ENCODE measurements around the gene ADAMTSL2.

ADAMTSL2 gene

DNA sequence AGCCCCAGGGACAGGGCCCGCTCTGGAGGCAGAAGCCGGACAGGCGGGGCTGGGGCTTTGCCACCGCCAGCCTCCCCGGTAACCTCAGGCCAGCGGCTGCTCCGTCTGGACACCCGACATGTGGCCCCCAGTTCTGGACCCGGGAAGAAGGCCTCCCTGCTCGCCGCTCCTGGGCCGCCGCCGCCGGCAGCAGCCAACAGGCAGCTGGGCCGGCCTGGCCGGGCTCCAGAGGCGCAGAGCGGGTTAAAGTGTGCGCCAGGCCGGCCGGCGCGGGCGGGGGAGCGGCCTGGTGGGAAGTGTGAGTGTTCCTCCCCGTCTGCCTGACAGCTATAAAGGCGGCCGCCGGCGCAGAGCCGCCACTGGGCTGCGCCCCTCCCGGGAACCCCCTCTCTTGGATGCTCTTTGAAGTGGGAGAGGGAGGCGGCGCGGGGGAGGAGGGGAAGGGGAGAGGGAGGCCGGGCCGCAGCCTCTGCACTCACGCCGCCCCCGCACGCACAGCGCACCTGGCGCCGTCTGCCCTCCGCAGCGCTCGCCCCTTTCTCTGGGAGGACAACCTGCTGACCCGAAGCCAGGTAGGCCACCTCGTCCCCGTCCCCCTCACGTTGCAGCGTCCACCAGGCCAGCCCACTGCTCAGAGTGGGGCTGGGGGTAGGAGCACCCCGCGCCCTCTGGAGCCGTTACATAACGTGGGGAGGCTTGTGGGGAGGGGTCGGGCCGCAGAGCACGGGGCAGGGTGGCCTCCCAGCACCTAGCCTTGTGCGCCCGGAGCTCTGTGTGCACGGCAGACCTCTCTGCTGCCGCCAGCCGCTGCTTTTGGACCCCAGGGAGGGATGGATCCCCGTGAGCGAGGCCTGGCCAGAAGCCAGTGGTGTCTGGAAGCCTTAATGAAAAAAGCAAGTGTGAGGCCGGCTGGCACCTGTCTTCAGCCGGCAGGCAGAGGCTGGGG is at the start of gene ADAMTSL2:
TSS of gene ADAMTSL2 (plus strand) at position 359 of the 946 bp plus-strand sequence. CDS start 2,009 bp downstream, outside the sequence.
- DNase-seq (ENCODE audit: low spot score), result no peak

DNA sequence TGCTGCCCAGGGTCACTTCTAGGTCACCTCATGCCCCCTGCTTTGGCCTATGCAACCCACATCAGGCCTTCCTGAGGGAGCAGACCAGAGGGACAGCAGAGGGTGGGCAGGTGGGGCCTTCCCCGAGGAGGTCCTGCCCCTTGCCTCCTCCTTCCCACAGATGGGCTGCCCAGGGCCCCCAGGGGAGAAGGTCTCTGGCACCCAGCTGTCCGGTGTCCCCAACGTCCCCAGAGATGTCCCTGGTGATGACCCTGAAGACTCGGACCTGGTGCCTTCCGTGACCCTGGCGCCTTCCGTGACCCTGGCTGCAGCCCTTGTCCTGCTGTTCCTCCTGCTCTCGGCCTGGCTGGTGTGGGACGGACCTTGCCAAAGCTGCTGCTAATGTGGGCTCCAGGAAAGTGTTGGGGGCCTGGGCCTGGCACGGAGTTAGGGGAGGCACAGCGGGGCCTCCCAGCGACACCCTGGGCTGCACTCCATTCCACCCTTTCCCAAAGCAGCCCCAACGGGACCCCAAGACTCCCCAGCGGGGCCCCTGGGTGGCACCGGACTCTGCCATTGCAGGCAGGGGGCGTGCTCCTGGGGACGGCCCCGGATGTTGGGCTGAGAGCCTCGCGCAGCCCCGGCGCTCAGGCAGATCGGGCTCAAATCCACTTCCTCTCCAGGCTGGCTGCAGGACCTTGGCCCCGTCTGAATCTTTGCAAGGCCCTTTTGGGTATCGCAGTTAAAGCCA is 48.8 kb upstream of the ADAMTSL2 start:
- no peak for DNase-seq (ENCODE audit: low spot score)

DNA sequence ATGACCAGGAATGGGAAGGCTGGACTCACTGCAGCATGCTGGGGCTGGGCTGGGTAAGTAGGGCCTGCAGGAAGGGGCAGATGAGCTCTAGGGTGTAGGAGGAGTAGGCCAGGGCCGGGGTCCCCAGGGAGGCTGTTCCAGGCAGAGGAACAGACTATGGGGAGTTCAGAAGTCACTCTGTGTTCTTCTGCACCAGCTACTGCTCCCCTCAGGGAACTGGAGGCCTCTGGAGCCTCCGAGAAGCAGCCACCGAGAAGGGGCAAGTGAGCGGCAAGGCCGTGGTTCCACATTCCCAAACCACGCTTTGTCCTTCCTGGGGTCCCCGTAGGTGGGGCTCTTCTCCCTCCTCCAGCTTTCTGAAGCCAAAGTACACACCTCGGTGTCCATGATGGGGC is 47.2 kb upstream of the ADAMTSL2 start:
- DNase-seq (ENCODE audit: low spot score), result no peak

DNA sequence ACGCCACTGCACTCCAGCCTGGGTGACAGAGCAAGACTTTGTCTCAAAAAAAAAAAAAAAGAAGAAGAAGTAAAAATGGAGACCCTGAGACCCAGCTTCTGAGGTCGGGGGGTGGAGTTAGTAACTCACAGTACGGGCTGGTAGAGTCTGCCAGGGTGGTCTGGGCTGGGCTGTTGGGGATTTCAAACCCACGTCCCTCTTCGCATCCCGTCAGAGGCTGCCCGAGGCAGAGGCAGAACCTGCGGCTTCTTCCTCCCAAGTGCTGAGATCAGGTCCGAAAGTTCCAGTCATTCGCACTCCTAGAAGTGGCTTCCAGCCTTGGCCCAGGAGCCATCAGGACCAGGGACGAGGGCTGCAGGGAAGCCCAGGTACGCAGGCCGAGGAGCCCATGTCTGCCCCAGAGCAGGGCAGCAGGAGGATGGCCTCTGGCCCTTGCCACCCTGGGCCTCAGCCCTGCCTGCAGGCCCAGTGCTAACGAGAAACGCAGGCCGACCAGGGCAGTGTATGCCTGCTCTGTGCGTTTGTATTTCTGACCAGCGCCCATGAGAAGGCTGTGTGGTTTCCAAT is 45.7 kb upstream of the ADAMTSL2 start:
- DNase-seq (ENCODE audit: low spot score), result no peak

DNA sequence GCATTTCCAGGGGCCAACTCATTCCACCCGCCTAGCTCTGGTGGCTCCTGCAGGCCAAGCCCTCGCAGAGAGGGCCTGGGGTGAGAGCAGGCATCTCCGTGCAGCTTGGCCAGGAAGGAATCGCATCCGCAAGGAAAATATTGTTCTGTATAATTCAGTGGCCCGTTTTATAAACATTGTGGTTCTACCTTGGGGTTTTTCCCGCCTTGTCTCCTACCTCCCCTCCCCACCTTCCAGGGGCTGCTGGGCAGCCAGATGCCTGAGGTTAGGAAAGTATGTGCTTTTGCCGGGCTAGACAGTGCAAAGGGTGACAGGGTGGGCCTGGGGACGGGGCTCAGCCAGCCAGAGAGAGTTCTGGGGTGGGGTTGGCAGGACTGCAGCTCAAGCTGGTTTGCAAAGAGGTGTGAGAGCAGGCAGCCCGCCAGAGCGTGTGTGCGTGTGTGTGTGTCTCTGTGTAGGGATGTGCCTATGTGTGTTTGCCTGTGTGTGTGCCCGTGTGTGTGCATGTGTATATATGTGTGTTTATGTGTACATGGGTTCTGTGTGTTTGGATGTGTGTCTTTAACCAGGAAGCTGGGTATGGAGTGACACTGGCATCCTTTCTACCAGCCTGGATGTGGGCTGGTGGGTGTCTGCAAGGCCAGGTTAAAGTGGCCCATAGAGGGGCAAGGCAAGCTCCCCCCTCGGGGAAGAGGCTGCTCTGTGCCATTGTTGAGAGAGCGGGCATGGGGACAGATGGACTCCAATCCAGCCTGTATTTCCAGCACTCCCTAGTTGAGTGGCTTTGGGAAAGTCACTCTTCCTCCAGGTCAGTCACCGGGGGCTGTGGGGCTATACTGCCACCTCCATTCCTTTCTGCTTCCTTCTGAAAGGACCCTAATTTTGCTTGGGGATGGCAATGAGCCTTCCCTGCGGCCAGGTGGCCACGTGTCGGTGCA is 45.0 kb upstream of the ADAMTSL2 start:
- DNase-seq (ENCODE audit: low spot score), result no peak

DNA sequence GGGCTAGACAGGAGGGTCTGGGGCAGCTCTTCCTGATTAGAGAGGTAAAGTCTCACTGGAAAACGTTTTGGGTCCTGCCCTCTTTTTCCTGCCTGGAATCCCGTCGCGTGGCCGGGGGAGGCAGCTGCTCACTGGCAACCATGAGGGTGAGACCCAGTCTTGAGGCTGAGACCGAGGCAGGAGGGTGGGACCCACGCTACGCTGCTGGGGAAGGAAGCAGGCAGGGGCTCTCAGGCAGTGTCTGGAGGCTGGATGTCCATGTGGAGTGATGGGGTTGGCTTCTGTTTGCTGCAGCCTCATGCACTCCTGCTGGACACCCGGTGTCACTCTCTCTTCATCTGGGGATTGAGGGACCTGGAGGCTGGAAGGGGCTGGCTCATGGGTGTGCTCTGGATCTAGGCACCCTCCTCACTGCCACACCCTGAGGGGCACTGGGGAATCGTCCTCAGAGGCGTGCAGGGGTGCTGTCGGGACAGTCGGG is 44.3 kb upstream of the ADAMTSL2 start:
- no peak for DNase-seq (ENCODE audit: low spot score)

DNA sequence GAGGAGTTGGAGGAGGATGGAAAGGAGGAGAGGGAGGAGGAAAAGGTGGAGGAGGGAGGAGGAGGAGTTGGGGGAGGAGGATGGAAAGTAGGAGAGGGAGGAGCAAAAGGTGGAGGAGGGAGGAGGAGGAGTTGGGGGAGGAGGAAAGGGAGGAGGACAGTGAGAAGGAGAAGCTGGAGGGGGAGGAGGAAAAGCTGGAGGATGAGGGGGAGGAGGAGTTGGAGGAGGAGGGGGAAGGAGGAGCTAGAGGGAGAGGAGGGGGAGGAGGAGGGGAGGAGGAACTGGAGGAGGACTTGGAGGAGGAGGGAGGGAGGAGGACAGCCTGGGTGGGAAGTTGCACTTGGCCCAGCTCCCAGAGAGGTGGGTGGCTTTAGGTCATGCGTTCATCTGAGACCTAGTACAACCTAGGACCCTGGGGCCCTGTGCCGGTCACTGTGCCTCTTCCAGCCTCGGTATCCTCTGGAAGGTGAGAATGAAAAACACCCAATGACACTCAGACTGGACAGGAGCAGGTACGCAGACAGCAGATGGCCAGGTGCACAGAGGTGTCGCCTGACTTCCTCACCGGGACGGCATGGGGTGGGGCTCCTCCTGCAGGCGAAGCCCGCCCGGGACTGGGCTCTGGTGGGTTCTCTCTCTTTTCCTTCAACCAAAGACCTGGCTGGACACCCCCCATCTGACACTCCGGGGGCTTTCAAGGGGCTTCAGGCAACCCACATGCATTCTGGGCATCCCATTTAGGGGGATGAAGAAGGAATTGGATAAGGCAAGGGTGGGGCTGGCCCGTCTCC is 43.4 kb upstream of the ADAMTSL2 start:
- DNase-seq (ENCODE audit: low spot score), result no peak

DNA sequence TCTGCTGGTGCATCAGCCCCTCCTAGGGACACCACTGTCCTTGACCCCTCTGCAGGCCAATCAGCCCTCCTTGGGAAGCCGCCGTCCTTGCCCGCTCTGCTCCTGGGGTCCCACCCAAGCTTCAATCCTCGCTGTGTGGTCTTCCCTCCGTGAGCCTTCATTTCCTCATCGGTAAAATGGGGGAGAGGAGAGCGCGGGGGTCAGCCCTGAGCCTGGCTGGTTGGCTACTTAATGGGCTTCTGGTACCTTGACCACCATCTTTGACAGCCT is 42.9 kb upstream of the ADAMTSL2 start:
- no peak for DNase-seq (ENCODE audit: low spot score)

DNA sequence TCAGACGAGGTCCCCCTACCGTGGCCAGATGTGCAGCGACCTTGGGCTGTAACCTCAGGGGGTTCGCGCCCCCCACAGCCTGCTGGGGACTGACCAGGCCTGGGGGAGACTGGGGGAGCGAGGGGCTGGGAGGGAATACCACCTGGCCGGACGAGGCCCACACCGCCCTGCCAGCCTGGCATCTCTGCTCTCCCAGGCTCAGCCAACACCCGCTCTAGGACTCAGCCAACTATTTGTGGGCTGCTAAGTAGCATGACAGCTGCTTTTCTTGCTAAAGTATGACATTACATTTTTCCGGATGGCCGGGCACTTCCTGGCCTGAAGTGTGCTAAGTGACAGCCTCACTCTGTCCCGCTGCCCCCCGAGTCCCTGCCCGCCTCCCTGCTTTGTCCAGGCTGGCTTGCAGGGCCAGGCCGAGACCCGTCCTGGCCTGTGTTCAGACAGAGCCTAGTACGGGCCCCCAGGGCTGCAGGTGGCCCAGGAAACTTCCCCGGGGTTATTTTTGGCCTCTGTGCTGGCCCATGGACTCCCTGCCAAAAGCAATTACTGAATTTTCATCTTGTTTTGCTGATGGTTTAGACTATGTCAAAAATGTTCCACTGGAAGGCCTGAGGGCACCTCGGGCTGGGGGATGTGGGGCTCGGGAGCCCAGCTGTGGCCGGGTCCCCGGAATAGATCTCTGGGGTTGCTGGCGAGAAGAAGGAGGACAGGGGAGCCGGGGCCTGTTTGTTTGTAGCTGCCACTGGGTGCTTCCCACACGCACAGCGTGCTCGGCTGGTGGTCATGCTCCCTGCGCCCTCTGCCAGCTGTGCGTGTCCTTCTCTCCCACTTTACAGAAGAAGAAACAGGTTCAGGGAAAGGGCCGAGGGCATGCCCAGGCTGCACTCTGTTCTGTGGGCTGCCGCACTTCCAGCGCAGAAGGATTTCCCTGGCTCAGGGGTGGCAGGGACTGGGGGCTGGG is 42.2 kb upstream of the ADAMTSL2 start:
- no peak for DNase-seq (ENCODE audit: low spot score)

DNA sequence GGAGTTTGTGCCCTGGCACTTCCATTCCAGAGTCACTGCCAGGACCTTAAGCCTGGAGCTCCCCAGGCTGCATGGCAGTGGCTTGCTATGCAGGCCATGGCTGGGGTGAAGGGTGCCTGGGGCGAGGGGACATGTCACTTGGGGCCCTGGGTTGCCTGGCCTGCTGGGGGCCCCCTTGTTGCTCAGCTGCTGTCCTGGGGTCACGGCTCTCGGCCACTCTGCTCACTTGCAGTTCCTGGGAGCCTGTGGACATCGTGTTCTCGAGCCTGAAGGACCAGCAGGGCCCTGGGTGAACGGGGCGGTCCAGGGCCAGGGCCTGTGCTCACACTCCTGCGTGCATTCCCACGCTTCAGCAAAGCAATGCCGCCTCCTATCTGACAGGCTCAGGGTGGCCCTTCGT is 41.1 kb upstream of the ADAMTSL2 start:
- DNase-seq (ENCODE audit: low spot score), result no peak

DNA sequence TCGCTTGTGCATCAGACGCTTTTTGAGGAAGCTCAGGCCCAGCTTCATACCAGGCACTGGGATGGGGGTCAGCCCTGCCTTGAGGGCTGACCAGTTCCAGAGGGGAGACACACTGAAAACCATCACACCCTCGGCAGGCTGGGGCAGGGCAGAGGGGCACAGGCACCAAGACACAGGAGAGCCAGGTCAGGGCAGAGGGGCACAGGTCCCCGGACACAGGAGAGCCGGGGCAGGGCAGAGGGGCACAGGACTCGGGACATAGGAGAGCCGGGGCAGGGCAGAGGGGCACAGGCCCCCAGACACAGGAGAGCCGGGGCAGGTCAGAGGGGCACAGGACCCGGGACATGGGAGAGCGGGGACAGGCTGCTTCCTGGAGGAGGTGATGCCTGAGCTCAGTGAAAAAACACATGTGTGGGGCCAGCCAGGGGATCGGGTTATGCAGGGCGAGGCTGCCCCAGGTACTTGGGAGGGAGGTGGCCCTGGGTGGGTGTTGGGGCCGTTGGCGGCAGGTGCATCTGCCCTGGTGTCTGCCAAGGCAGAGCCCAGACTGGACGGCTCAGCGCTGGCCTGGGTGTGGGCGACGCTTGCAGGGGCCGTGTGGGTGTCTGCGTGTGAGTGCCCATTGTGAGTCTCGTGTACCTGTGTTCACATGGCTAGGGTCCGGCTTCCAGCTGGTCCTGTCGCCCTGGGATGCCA is 40.5 kb upstream of the ADAMTSL2 start:
- no peak for DNase-seq (ENCODE audit: low spot score)

DNA sequence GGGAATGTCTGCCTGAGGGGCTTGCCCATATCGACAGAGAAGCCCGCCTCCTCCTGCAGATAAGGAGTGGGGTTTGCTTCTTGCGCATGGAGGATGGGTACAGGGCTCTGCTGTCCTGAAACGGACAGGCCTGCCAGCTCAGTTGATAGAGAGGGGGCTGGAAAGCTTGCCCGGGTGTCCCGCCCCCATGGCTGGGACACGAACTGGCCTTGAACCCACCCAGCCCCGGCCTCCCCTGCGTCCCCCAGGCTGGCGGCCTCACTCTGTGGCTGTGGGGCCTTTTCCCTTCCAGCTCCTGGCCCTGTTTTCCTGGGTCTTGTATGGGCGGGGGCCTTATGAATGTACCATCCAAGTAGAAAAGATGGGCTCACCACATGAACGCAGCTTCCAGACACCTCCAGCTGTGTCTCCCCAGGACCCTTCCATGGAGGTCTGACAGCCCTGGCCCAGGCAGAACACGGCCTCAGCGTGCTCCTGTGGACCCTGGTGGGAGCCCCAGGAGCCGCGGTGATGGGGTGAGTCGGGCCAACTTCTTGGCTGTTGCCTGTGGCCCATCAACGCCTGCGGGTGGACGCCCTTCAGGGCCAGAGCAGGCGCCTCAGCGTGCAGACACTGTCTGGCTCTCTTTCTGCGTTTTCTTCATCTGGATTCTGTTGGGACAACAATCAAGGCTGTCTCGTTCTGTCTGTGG is 39.7 kb upstream of the ADAMTSL2 start:
- DNase-seq (ENCODE audit: low spot score), result no peak

DNA sequence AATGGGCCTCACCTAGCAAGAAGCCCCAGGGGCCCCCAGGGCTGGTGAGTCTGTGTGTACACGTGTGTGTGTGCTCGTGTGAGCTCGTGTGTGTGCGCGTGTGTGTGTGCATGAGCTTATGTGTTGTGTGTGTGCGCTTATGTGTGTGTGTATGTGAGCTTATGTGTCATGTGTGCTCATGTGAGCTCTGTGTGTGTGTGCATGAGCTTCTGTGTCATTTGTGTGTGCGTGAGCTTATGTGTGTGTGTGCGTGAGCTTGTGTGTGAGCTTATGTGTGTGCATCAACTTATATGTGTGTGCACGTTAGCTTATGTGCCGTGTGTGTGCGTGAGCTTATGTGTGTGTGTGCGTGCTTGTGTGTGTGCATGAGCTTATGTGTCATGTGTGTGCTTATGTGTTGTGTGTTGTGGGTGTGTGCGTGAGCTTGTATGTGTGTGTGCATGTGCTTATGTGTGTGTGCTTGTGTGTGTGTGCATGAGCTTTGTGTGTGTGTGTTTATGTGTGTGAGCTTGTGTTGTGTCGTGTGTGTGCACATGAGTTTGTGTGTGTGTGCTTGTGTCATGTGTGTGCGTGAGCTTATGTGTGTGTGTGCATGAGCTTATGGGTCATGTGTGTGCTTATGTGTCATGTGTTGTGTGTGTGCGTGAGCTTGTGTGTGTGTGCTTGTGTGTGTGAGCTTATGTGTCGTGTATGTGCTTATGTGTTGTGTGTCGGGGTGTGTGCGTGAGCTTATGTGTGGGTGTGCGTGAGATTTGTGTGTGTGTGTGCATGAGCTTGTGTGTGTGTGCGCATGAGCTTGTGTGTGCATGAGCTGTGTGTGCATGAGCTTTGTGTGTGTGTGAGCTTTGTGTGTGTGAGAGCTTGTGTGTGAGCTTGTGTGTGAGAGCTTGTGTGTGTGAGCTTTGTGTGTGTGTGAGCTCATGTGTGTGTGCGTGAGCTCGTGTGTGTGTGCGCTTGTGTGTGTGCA is 38.9 kb upstream of the ADAMTSL2 start:
- DNase-seq (ENCODE audit: low spot score), result no peak

DNA sequence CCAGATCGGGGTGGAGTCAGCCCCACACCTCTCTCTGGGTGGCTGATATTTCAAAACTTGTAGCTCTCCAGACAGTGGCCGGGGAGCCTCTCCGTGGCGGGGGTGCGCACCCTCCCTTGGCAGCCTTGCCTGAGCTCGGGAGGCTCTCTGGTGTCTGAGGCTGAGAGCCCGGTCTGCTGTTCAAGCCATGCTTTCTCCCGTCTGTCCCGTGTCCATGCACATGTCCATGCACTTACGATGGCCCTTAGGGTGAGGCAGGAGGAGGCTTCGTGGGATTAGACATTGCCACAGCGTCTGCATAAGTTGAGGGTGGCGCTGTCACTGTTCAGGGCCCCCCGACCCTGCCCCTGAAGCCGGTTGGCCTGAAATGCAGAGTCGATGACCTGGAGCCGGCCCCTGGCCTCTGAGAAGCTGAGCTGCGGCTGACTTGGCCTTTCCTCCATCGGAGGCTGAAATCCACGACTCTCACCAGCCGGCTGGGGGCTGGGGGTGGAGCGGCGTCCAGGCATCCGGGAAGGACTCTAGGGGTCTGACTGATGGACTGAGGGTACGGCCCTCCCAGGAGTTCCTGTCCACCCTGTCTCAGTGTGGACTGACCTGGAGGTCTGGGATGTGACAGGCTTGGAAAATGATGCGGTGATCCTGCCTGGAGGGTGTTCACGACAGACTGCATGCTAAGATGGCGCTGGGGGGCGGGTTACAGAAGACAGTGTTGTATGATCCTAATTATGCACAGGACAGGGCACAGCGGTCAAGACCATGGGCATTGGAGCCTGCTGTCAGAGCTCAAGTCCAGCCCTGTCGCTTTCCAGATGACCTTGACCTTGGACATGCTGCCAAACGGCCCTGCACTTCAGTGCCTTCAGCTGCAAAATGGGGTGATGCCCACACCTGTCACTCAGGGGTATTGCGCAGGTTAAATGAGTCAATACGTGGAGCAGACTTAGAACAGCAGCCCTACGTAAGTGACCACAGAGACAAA is 37.4 kb upstream of the ADAMTSL2 start:
- no peak for DNase-seq (ENCODE audit: low spot score)

DNA sequence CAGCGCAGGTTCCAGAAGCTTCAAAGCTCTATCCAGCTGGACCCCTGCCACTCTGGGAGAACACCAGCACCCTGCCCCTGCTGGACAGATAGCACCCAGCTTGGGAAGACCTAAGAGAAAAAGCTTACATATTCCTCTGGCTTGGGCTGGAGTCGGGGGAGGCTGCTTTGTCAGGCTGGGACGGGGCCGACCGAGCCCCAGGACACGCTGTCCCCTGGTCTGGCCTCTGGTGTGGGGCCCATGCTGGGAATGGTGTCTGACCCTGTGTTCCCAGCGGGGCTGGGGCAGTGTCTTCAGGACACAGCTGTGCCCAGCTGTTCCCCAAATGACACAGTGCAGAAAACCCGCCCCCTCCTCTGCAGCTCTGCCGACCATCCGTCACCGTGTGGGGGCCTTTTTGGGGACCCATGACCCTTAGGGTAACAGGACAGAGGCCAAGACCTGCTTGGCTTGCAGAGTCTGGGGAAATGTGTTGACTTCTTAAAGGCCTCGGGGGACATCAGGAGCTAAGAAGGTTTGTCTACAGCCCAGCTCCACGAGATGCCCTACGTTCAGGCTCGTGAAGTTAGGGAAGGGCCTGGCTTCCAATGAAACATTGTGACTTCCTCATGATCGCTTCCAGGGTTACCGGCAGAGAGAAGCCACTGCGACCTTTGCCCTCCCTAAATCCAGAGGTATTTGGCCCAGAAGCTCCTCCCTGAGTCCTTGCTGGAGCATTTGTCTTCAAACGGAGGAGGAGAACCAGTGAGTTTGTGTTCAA is 35.2 kb upstream of the ADAMTSL2 start:
- DNase-seq (ENCODE audit: low spot score), result no peak
